Measurements from ENCODE around the gene TMEM272. TPM values are rescaled to one million over a fixed set of nuclear protein-coding genes. Genes with fewer than 3 reads are reported as not detected.

The TMEM272 gene
- total RNA-seq, 1 donor from 2014 or later, result 0.12 TPM

DNA sequence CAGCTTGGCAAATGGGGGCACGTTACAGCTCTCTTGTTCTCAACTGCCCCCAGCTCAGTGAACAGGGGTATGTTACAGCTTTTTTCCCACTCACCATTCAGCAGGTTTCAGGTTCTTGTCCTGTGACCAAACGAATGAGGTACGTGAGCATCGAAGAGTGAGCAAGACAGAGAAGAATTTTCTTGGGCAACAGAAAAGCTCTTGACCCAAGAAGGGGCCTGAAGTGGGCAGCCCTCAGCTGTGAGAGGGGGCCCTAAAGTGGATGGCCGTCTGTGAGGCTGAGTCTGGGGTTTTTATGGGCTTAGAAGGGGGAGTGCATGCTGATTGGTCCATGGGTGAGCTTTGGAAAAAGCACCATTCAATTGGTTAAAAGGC is 38.2 kb upstream of the TMEM272 start:
- Mint-ChIP-seq H3K27ac (ENCODE audit: unreplicated experiment) (no peak overlapping the region), H3K4me3 (ENCODE audit: unreplicated experiment) (no peak overlapping the region), H3K36me3 (ENCODE audit: low read depth) (no peaks in the 10 kb centered on the region), H3K9me3 (ENCODE audit: low read depth) (no peaks in the 10 kb centered on the region), H3K27me3 (ENCODE audit: low read depth) (no peaks in the 10 kb centered on the region), H3K4me1 (ENCODE audit: low read depth) (no peaks in the 10 kb centered on the region)
- DNase-seq (ENCODE audit: low spot score), result no peak
- TF ChIP-seq, protein P1, sequence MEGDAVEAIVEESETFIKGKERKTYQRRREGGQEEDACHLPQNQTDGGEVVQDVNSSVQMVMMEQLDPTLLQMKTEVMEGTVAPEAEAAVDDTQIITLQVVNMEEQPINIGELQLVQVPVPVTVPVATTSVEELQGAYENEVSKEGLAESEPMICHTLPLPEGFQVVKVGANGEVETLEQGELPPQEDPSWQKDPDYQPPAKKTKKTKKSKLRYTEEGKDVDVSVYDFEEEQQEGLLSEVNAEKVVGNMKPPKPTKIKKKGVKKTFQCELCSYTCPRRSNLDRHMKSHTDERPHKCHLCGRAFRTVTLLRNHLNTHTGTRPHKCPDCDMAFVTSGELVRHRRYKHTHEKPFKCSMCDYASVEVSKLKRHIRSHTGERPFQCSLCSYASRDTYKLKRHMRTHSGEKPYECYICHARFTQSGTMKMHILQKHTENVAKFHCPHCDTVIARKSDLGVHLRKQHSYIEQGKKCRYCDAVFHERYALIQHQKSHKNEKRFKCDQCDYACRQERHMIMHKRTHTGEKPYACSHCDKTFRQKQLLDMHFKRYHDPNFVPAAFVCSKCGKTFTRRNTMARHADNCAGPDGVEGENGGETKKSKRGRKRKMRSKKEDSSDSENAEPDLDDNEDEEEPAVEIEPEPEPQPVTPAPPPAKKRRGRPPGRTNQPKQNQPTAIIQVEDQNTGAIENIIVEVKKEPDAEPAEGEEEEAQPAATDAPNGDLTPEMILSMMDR (IDR thresholded peaks at IDR 0.05), result no peak

DNA sequence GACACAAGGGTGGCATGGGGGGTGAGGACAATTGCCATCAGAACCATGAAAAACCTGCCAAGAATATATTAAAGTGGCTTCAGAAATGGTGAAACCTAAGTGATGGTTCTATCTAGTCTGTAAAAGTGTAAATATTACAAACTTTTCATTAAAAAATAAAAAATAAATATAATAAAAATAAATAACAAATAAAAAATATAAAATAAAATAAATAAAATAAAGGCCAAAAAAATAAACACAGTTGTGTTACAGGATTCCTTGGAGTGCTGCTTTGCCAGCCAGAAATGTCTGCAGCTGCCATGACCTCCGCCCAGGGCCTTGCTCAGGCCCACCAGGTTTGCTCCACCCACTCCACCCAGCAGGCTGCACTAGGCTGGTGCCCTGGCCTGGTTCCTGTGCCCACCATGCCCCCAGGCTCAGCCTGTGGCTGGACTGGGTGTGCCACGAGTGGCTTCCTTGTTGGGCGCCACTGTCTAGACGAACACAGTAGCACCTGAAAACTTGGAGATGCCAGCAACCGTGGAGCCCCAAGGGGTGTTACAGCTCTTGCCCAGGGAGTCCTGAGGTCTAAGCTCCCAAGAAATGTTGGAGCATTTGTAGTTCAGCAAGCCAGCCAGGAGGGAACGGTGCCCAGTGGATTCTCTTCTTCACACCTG is 37.7 kb upstream of the TMEM272 start:
- no peak for DNase-seq (ENCODE audit: low spot score)
- no peaks in the 10 kb centered on the region for H3K27me3 Mint-ChIP-seq (ENCODE audit: low read depth)
- H3K27ac Mint-ChIP-seq (ENCODE audit: unreplicated experiment), result no peak overlapping the region
- H3K4me3 Mint-ChIP-seq (ENCODE audit: unreplicated experiment), result no peak overlapping the region
- H3K9me3 Mint-ChIP-seq (ENCODE audit: low read depth), result no peaks in the 10 kb centered on the region
- no peaks in the 10 kb centered on the region for H3K4me1 Mint-ChIP-seq (ENCODE audit: low read depth)
- TF ChIP-seq, protein P1 (IDR thresholded peaks at IDR 0.05), result no peak
- no peaks in the 10 kb centered on the region for H3K36me3 Mint-ChIP-seq (ENCODE audit: low read depth)

DNA sequence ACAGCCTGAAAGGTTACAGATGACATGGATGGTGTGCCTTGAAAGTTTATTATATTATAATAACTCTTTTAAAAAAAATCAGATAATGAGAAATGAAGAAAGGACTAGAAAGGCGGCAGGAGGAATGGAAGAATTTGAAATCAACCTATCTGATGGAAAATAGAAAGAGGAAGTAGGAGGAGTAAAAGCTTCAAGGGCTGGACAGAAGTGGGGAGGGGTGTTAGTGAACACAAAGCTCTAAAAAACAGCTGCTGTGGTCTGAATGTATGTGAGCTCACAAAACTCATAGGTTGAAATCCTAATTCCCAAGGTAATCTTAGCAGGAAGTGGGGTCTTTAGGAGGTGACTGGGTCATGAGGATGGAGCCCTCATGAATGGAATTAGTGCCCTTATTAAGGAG is 36.3 kb upstream of the TMEM272 start:
- TF ChIP-seq, protein P1 (IDR thresholded peaks at IDR 0.05), result no peak
- H3K9me3 Mint-ChIP-seq (ENCODE audit: low read depth), result no peaks in the 10 kb centered on the region
- H3K36me3 Mint-ChIP-seq (ENCODE audit: low read depth), result peaks cover 3% of the 10 kb centered on the region

DNA sequence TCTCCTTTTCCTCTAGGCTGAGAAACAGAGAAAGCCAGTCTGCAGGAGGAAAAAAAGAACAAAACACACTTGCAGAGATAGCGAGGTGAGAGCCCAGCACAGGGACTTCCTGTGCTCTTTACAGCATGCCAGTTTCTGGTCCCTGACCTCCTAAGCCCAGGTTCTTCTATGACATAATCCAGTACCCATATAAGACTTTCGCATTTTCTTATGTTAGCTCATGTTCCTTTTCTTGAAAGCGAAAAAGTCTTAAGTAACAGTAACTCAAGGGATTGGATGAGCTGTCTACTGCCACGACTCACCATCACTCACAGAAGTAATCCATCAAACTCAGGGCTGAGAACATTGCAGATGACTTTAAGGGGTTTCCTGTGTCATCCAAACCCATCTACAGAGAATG is 34.2 kb upstream of the TMEM272 start:
- Mint-ChIP-seq H3K4me3 (ENCODE audit: unreplicated experiment) (no peak overlapping the region), H3K4me1 (ENCODE audit: low read depth) (peaks cover 3% of the 10 kb centered on the region), H3K36me3 (ENCODE audit: low read depth) (peaks cover 5% of the 10 kb centered on the region), H3K27ac (ENCODE audit: unreplicated experiment) (no peak overlapping the region), H3K27me3 (ENCODE audit: low read depth) (no peaks in the 10 kb centered on the region), H3K9me3 (ENCODE audit: low read depth) (no peaks in the 10 kb centered on the region)
- DNase-seq (ENCODE audit: low spot score), result no peak
- TF ChIP-seq, protein P1 (IDR thresholded peaks at IDR 0.05), result no peak

More for the DNA sequence above, 36.3 kb upstream of the TMEM272 start:
- DNase-seq (ENCODE audit: low spot score), result no peak
- H3K4me3 Mint-ChIP-seq (ENCODE audit: unreplicated experiment), result no peak overlapping the region
- no peaks in the 10 kb centered on the region for H3K27me3 Mint-ChIP-seq (ENCODE audit: low read depth)
- H3K27ac Mint-ChIP-seq (ENCODE audit: unreplicated experiment), result no peak overlapping the region
- no peaks in the 10 kb centered on the region for H3K4me1 Mint-ChIP-seq (ENCODE audit: low read depth)

GRCh38 chr13:51874651-51875050 is 29.7 kb upstream of the TMEM272 start:
- H3K4me1 Mint-ChIP-seq (ENCODE audit: low read depth), result peaks cover 13% of the 10 kb centered on the region
- H3K27ac Mint-ChIP-seq (ENCODE audit: unreplicated experiment), result no peak overlapping the region
- no peaks in the 10 kb centered on the region for H3K27me3 Mint-ChIP-seq (ENCODE audit: low read depth)
- no peak for DNase-seq (ENCODE audit: low spot score)
- no peaks in the 10 kb centered on the region for H3K9me3 Mint-ChIP-seq (ENCODE audit: low read depth)
- no peak overlapping the region for H3K4me3 Mint-ChIP-seq (ENCODE audit: unreplicated experiment)
- H3K36me3 Mint-ChIP-seq (ENCODE audit: low read depth), result peaks cover 5% of the 10 kb centered on the region
- TF ChIP-seq, protein P1 (IDR thresholded peaks at IDR 0.05), result no peak
